Measurements from ENCODE around the gene PARP1.

GRCh38 chr1:226450688-226451087 lies 42.8 kb upstream of the PARP1 start:
- no peak for TF ChIP-seq YY1 (IDR thresholded peaks at IDR 0.05; ENCODE audit: insufficient read depth, insufficient read length)
- TF ChIP-seq SUZ12 (IDR thresholded peaks at IDR 0.05; ENCODE audit: extremely low read depth, insufficient read depth, insufficient read length), result no peak
- no peak for TF ChIP-seq ZNF274 (IDR thresholded peaks at IDR 0.05; ENCODE audit: low read depth, low read length)

Measured in NT2/D1 (cell line).